ENCODE data around the gene CTAG1A.
"Not testable (repeated sequence)": the region's sequence is repeated elsewhere in the genome, so short reads cannot be mapped to it uniquely, and the experiment has no call there.

GRCh38 chrX:154582994-154583393 is 1.9 kb upstream of the CTAG1A start:
- not testable (repeated sequence) for TF ChIP-seq CTCF (conservative IDR thresholded peaks at IDR 0.05; ENCODE audit: low read depth in 2 of 2); REST (IDR thresholded peaks at IDR 0.05; ENCODE audit: unreplicated experiment); EZH2 (IDR thresholded peaks at IDR 0.05; ENCODE audit: low read depth, unreplicated experiment); POLR2AphosphoS5 (IDR thresholded peaks at IDR 0.05; ENCODE audit: low read depth); JUNB (IDR thresholded peaks at IDR 0.05; ENCODE audit: unreplicated experiment); NANOG (IDR thresholded peaks at IDR 0.05; ENCODE audit: borderline replicate concordance); ZNF114 (CRISPR knock-in tag; IDR thresholded peaks at IDR 0.05); EZH2phosphoT487 (IDR thresholded peaks at IDR 0.05; ENCODE audit: unreplicated experiment); CREB1 (CRISPR knock-in tag; IDR thresholded peaks at IDR 0.05; ENCODE audit: low read depth); STAT1 (IDR thresholded peaks at IDR 0.05; ENCODE audit: unreplicated experiment)
- TF ChIP-seq, protein P1, sequence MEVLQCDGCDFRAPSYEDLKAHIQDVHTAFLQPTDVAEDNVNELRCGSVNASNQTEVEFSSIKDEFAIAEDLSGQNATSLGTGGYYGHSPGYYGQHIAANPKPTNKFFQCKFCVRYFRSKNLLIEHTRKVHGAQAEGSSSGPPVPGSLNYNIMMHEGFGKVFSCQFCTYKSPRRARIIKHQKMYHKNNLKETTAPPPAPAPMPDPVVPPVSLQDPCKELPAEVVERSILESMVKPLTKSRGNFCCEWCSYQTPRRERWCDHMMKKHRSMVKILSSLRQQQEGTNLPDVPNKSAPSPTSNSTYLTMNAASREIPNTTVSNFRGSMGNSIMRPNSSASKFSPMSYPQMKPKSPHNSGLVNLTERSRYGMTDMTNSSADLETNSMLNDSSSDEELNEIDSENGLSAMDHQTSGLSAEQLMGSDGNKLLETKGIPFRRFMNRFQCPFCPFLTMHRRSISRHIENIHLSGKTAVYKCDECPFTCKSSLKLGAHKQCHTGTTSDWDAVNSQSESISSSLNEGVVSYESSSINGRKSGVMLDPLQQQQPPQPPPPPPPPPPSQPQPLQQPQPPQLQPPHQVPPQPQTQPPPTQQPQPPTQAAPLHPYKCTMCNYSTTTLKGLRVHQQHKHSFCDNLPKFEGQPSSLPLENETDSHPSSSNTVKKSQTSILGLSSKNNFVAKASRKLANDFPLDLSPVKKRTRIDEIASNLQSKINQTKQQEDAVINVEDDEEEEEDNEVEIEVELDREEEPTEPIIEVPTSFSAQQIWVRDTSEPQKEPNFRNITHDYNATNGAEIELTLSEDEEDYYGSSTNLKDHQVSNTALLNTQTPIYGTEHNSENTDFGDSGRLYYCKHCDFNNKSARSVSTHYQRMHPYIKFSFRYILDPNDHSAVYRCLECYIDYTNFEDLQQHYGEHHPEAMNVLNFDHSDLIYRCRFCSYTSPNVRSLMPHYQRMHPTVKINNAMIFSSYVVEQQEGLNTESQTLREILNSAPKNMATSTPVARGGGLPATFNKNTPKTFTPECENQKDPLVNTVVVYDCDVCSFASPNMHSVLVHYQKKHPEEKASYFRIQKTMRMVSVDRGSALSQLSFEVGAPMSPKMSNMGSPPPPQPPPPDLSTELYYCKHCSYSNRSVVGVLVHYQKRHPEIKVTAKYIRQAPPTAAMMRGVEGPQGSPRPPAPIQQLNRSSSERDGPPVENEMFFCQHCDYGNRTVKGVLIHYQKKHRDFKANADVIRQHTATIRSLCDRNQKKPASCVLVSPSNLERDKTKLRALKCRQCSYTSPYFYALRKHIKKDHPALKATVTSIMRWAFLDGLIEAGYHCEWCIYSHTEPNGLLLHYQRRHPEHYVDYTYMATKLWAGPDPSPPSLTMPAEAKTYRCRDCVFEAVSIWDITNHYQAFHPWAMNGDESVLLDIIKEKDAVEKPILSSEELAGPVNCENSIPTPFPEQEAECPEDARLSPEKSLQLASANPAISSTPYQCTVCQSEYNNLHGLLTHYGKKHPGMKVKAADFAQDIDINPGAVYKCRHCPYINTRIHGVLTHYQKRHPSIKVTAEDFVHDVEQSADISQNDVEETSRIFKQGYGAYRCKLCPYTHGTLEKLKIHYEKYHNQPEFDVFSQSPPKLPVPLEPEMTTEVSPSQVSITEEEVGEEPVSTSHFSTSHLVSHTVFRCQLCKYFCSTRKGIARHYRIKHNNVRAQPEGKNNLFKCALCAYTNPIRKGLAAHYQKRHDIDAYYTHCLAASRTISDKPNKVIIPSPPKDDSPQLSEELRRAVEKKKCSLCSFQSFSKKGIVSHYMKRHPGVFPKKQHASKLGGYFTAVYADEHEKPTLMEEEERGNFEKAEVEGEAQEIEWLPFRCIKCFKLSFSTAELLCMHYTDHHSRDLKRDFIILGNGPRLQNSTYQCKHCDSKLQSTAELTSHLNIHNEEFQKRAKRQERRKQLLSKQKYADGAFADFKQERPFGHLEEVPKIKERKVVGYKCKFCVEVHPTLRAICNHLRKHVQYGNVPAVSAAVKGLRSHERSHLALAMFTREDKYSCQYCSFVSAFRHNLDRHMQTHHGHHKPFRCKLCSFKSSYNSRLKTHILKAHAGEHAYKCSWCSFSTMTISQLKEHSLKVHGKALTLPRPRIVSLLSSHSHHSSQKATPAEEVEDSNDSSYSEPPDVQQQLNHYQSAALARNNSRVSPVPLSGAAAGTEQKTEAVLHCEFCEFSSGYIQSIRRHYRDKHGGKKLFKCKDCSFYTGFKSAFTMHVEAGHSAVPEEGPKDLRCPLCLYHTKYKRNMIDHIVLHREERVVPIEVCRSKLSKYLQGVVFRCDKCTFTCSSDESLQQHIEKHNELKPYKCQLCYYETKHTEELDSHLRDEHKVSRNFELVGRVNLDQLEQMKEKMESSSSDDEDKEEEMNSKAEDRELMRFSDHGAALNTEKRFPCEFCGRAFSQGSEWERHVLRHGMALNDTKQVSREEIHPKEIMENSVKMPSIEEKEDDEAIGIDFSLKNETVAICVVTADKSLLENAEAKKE (CRISPR knock-in tag; IDR thresholded peaks at IDR 0.05) = not testable (repeated sequence)
- TF ChIP-seq, protein P2, sequence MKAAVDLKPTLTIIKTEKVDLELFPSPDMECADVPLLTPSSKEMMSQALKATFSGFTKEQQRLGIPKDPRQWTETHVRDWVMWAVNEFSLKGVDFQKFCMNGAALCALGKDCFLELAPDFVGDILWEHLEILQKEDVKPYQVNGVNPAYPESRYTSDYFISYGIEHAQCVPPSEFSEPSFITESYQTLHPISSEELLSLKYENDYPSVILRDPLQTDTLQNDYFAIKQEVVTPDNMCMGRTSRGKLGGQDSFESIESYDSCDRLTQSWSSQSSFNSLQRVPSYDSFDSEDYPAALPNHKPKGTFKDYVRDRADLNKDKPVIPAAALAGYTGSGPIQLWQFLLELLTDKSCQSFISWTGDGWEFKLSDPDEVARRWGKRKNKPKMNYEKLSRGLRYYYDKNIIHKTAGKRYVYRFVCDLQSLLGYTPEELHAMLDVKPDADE (IDR thresholded peaks at IDR 0.05) = not testable (repeated sequence)

Measured in GM23338 (cell line).